Lung (tissue), 12 donors: ENCODE measurements around the gene CTDSP1. TPM values are rescaled to one million over a fixed set of nuclear protein-coding genes. Genes with fewer than 3 reads are reported as not detected.

Experiments used
- ATAC-seq: fragments of 200-7000 bp; cut with Tn5 transposase; one replicate; pipeline ENCODE4 v1.9.1; 2020; ENCODE audit warnings: moderate number of reproducible peaks; ENCODE audit not compliant: insufficient read depth, low FRiP score
- DNase-seq, 3 donors: peaks; one replicate each; pipeline ENCODE4 v3.0.0-alpha.2; 2013 to 2017
- H3K27ac ChIP-seq, 2 donors: one replicate each; pipeline ENCODE4 v1.5.1; 2013; ENCODE audit warnings: mild to moderate bottlenecking in 2 of 2, moderate library complexity in 2 of 2, control low read depth in 1 of 2, inconsistent platforms in 1 of 2, low read depth in 1 of 2, low read length in 1 of 2
- H3K27me3 ChIP-seq, 3 donors: one replicate each; pipeline ENCODE4 v1.5.1; 2013; ENCODE audit warnings: low read length in 2 of 3; ENCODE audit not compliant: control insufficient read depth in 3 of 3, insufficient read depth in 3 of 3
- H3K36me3 ChIP-seq, 4 donors: one replicate each; pipeline ENCODE4 v1.5.1; 2013; ENCODE audit warnings: low read length in 4 of 4, mild to moderate bottlenecking in 1 of 4, moderate library complexity in 1 of 4; ENCODE audit not compliant: control insufficient read depth in 4 of 4, insufficient read depth in 4 of 4
- H3K4me1 ChIP-seq, 5 donors: one replicate each; pipeline ENCODE4 v1.5.1; 2013; ENCODE audit warnings: low read length in 5 of 5, mild to moderate bottlenecking in 2 of 5, moderate library complexity in 1 of 5; ENCODE audit not compliant: control insufficient read depth in 5 of 5, insufficient read depth in 5 of 5
- H3K4me3 ChIP-seq: one replicate; pipeline ENCODE4 v1.5.1; 2013; ENCODE audit warnings: mild to moderate bottlenecking, control low read depth, moderate library complexity
- H3K9ac ChIP-seq, 2 donors: one replicate each; pipeline ENCODE4 v1.5.1; 2013; ENCODE audit warnings: low read length in 2 of 2, control low read depth in 1 of 2; ENCODE audit not compliant: insufficient read depth in 1 of 2
- H3K9me3 ChIP-seq, 4 donors: one replicate each; pipeline ENCODE4 v1.5.1; 2013; ENCODE audit warnings: low read length in 3 of 4, mild to moderate bottlenecking in 1 of 4, moderate library complexity in 1 of 4; ENCODE audit not compliant: control insufficient read depth in 4 of 4, insufficient read depth in 3 of 4
- WGBS, 2 donors: extraction: QIAGEN DNeasy Blood & Tissue Kit; methylation state at CpG; one replicate each; pipeline ENCODE4 v1.1.7; 2013; 5-methylcytosine and 5-hydroxymethylcytosine counted together
- polyA plus RNA-seq, 2 donors: library from polyadenylated mRNA; stranded (reverse); fragments of 200-250 nt; gene quantifications; one replicate each; pipeline ENCODE4 v1.2.1, GENCODE V29; 2013
- total RNA-seq, 2 donors: library from RNA; depleted of rRNA in 1 of 2; stranded (reverse); fragments of >200 nt in 1 of 2; gene quantifications; one replicate each; pipeline ENCODE4 v1.2.1, GENCODE V29; 2014 to 2021
- TF ChIP-seq, protein P1 (sequence below): IDR thresholded peaks from 2 replicates; pipeline ENCODE4 v1.5.1; 2012; ENCODE audit warnings: mild to moderate bottlenecking; ENCODE audit errors: control extremely low read depth, extremely low read depth
- donor health status: control.
- donor health status: control.
- donor health status: Bipolar disorder and iron deficiency.
- donor health status: healthy.
- donor health status: DM: yes; HTN: yes; CAD: no.

The CTDSP1 gene
- total and polyA plus RNA-seq, 4 donors = 113 to 183 (median 139) TPM

DNA sequence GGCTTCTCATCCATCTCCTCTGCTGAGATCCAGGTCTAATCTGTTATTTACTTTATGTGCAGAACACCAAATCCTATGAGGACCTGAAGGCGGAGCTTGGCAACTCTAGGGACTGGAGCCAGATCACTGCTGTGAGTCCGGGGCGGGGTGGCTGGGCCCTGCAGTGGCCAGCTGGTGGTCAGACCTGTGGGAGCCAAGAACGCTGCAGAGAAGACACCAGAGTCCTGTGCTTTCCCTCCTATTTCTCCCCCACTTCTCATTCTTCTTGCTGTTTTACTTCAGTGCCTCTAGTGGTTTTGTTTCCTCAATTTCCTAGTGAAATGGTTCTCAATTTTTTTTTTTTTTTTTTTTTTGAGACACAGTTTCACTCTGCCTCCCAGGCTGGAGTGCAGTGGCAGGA is 38.9 kb downstream of the CTDSP1 start:
- DNase-seq (peak in 2 of 3 donors; percentile 28 to 38), ATAC-seq (no peak)
- Histone ChIP-seq H3K9me3 (no peaks in the 10 kb centered on the region), H3K4me1 (peaks cover 0 to 6% (median 0%) of the 10 kb centered on the region in 5 donors), H3K27me3 (no peaks in the 10 kb centered on the region), H3K4me3 (no peak overlapping the region), H3K27ac (no peak overlapping the region), H3K36me3 (no peaks in the 10 kb centered on the region), H3K9ac (no peak overlapping the region)
- WGBS, 2 donors = 56 to 72% methylated on average over 4 of the region's 4 CpGs
- TF ChIP-seq, protein P1, sequence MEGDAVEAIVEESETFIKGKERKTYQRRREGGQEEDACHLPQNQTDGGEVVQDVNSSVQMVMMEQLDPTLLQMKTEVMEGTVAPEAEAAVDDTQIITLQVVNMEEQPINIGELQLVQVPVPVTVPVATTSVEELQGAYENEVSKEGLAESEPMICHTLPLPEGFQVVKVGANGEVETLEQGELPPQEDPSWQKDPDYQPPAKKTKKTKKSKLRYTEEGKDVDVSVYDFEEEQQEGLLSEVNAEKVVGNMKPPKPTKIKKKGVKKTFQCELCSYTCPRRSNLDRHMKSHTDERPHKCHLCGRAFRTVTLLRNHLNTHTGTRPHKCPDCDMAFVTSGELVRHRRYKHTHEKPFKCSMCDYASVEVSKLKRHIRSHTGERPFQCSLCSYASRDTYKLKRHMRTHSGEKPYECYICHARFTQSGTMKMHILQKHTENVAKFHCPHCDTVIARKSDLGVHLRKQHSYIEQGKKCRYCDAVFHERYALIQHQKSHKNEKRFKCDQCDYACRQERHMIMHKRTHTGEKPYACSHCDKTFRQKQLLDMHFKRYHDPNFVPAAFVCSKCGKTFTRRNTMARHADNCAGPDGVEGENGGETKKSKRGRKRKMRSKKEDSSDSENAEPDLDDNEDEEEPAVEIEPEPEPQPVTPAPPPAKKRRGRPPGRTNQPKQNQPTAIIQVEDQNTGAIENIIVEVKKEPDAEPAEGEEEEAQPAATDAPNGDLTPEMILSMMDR = no peak

DNA sequence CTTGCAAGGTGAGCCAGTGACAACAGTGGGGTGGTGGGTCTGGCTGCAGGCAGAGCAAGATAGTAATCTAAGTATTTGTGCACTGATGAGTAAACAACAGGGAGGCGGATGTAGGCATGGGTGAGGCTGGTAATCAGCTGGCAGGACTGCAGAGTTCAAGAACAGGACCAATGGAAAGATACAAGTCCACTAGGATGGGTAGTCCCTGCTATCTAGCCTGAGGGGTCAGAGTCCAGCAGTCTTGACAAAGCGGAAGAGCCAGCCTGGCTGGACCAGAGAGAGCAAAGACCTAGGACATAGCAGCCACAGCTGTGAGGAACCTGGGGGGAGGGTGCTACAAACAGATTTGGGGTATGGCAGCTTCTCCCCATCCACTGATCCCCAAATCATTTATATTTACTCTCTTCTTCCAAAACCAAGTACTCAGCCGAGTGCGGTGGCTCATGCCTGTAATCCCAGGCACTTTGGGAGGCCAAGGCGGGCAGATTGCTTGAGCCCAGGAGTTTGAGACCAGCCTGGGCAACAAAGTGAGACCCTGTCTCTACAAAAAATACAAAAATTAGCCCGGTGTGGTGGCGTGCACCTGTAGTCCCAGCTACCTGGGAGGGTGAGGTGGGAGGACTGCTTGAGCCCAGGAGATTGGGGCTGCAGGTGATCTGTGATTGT is 45.2 kb downstream of the CTDSP1 start:
- H3K4me1 ChIP-seq = no peaks in the 10 kb centered on the region
- no peaks in the 10 kb centered on the region for H3K27me3 ChIP-seq
- H3K36me3 ChIP-seq = peaks cover 7 to 10% (median 8%) of the 10 kb centered on the region in 4 donors
- WGBS, 2 donors = 94 to 99% methylated on average over 7 of the region's 7 CpGs
- no peak for ATAC-seq
- no peaks in the 10 kb centered on the region for H3K9me3 ChIP-seq
- TF ChIP-seq, protein P1 = no peak
- no peak overlapping the region for H3K9ac ChIP-seq
- no peak overlapping the region for H3K27ac ChIP-seq
- DNase-seq = no peak
- H3K4me3 ChIP-seq = no peak overlapping the region

DNA sequence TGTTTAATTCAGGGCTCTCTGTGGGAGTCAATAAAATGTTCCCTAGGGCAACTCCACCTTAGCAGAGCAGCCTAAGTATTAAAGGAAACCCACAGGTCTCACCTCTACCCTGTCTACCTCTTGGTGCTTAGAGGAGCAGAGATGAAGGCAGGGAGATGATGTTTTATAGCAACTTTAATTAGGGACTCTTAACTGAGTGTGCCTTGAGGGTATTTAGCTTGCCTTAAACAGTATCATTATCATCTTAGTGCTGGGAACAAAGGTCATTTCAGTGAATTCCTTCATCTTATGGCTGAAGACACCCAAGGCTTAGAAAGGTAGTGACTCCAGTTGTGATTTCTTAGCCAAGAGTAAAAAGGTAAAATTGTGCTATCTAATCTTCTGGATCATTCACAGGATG is 45.9 kb downstream of the CTDSP1 start:
- Histone ChIP-seq H3K27ac (no peak overlapping the region), H3K9ac (no peak overlapping the region), H3K27me3 (no peaks in the 10 kb centered on the region), H3K36me3 (peaks cover 7 to 11% (median 9%) of the 10 kb centered on the region in 4 donors), H3K4me1 (no peaks in the 10 kb centered on the region), H3K4me3 (no peak overlapping the region), H3K9me3 (no peaks in the 10 kb centered on the region)
- no peak for DNase-seq
- ATAC-seq = no peak
- TF ChIP-seq, protein P1 = no peak

DNA sequence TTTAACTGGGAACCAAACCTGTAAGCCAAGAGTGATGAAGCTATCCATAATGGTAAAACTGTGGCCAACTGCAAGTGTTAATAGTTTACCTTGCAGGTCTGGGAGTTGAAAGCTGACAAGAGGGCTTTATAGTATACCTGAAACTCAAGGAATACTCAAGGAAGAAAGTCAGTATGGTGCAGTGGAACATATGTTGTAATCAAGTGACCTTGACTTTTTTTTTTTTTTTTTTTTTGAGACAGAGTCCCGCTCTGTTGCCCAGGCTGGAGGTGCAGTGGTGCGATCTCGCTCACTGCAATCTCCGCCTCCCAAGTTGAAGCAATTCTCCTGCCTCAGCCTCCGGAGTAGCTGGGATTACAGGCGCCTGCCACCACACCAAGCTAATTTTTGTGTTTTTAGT is 46.9 kb downstream of the CTDSP1 start:
- H3K27me3 ChIP-seq = no peaks in the 10 kb centered on the region
- WGBS, 2 donors = 95 to 98% methylated on average over 6 of the region's 6 CpGs
- H3K4me3 ChIP-seq = no peak overlapping the region
- H3K9me3 ChIP-seq = no peaks in the 10 kb centered on the region
- TF ChIP-seq, protein P1 = no peak
- ATAC-seq = no peak
- H3K4me1 ChIP-seq = no peaks in the 10 kb centered on the region
- H3K9ac ChIP-seq = no peak overlapping the region
- H3K36me3 ChIP-seq = peaks cover 7 to 11% (median 9%) of the 10 kb centered on the region in 4 donors
- DNase-seq = no peak
- no peak overlapping the region for H3K27ac ChIP-seq
